ENCODE measurements around the gene EED. TPM values are rescaled to one million over a fixed set of nuclear protein-coding genes. Genes with fewer than 3 reads are reported as not detected.

The EED gene
- total RNA-seq, 1 donor from 2014 or later = 63.7 TPM

DNA sequence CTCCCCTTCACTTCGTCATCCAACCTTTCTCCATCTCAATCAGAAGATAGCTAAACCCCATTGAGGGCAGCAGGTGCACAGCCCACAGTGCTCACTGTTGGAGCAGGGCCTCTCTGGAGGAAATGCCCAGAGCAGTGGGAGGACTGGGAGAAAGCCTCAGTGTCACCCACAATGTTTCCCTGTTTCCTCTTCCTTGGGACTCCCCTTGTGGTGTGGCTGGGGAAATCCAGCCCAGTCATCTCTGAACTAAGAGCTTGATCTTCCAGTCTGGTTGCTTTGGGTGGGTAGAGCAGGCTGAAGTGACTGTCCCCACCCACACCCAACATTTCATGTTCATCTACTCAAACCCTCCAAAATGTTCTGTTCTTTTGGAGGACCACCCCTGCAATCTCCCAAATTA lies 29.8 kb upstream of the EED start:
- DNase-seq = peak; percentile 22
- TF ChIP-seq, protein P1, sequence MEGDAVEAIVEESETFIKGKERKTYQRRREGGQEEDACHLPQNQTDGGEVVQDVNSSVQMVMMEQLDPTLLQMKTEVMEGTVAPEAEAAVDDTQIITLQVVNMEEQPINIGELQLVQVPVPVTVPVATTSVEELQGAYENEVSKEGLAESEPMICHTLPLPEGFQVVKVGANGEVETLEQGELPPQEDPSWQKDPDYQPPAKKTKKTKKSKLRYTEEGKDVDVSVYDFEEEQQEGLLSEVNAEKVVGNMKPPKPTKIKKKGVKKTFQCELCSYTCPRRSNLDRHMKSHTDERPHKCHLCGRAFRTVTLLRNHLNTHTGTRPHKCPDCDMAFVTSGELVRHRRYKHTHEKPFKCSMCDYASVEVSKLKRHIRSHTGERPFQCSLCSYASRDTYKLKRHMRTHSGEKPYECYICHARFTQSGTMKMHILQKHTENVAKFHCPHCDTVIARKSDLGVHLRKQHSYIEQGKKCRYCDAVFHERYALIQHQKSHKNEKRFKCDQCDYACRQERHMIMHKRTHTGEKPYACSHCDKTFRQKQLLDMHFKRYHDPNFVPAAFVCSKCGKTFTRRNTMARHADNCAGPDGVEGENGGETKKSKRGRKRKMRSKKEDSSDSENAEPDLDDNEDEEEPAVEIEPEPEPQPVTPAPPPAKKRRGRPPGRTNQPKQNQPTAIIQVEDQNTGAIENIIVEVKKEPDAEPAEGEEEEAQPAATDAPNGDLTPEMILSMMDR (IDR thresholded peaks at IDR 0.05) = no peak
- ATAC-seq (ENCODE audit: low read depth) = peak; percentile 25
- CTCF ChIA-PET = interaction anchor here (1.1 to 1.2 kb wide), 2 partner anchors 21 to 172 kb away, joined by 3 to 5 read pairs; no protein-coding TSS in a partner anchor
- H3K36me3 Mint-ChIP-seq (ENCODE audit: low read depth) = no peaks in the 10 kb centered on the region
- POLR2A ChIA-PET = interaction anchor here (0.6 to 2.5 kb wide), 6 partner anchors 12 to 206 kb away, joined by 3 to 11 read pairs (median 6); partner anchors contain the start of genes EED and PICALM
- H3K9me3 Mint-ChIP-seq = no peaks in the 10 kb centered on the region
- H3K27ac Mint-ChIP-seq = peak overlapping the region; percentile 81
- H3K4me1 Mint-ChIP-seq = peaks cover 35% of the 10 kb centered on the region
- H3K4me3 Mint-ChIP-seq = peak overlapping the region; percentile 47
- H3K27me3 Mint-ChIP-seq = no peaks in the 10 kb centered on the region
- intact Hi-C loops (cut with micrococcal nuclease) = loop anchor here (1.0 kb wide), 1 partner anchor 12 kb away; no protein-coding TSS in a partner anchor

DNA sequence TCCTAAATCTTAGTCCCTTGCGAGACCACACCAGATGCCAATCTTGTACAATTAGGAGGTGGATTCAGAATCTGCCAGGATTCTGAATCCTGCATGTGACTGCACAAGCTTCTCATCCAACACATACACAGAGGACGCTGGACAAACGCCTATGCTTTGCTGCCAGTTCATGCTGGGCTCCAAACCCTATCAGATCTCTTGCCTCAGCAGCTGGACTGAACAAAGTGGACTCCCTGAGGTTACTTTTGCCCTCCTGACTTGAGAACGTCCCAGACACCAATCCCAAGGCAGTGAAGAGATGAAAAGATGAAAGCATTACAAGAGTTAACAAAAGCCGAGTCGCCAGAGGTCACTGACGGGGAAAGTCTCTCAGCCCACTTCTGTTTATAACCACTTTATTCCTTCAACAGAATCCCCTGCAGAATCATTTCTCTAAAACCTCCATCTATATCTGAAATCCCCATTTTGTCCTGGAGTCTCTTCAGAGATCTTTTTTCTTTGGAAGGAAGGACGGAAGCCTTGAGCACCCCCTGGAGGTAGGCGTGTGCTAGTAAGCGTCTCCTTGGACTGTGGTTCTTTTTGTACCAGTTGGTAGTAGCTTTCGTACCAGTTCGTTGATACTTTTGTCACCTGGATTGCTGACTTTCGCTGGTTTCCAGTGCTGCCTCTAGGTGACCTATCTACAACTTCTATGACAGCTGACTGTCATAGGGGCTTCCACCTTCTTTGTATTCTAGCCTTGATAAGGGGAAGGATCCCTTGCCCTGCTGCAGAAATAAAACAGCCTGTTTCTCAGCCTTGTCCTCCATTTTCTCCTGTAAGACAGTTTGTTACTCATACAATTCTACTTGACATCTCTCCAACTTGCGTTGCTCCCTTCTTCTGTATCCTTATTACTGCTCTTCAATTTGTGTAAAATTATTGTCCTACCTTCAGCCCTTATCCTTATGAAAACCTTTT lies 26.1 kb upstream of the EED start:
- DNase-seq = no peak
- Mint-ChIP-seq H3K4me3 (peak overlapping the region; percentile 69), H3K9me3 (no peaks in the 10 kb centered on the region), H3K27me3 (no peaks in the 10 kb centered on the region), H3K27ac (peak overlapping the region; percentile 94), H3K4me1 (peaks cover 48% of the 10 kb centered on the region), H3K36me3 (ENCODE audit: low read depth) (no peaks in the 10 kb centered on the region)
- ChIA-PET POLR2A (interaction anchor here (1.2 to 4.7 kb wide), 8 partner anchors 14 to 177 kb away, joined by 4 to 60 read pairs (median 16); partner anchors contain the start of genes EED and PICALM), CTCF (interaction anchor here (0.7 to 2.7 kb wide), 16 partner anchors 14 to 179 kb away, joined by 3 to 50 read pairs (median 4); no protein-coding TSS in a partner anchor)
- peak; percentile 22 for ATAC-seq (ENCODE audit: low read depth)
- intact Hi-C loops (cut with micrococcal nuclease) = loop anchor here (1.0 to 2.0 kb wide), 7 partner anchors 16 to 364 kb away; partner anchors contain the start of genes CCDC83 and PICALM
- TF ChIP-seq, protein P1 (IDR thresholded peaks at IDR 0.05) = peak; percentile 32

DNA sequence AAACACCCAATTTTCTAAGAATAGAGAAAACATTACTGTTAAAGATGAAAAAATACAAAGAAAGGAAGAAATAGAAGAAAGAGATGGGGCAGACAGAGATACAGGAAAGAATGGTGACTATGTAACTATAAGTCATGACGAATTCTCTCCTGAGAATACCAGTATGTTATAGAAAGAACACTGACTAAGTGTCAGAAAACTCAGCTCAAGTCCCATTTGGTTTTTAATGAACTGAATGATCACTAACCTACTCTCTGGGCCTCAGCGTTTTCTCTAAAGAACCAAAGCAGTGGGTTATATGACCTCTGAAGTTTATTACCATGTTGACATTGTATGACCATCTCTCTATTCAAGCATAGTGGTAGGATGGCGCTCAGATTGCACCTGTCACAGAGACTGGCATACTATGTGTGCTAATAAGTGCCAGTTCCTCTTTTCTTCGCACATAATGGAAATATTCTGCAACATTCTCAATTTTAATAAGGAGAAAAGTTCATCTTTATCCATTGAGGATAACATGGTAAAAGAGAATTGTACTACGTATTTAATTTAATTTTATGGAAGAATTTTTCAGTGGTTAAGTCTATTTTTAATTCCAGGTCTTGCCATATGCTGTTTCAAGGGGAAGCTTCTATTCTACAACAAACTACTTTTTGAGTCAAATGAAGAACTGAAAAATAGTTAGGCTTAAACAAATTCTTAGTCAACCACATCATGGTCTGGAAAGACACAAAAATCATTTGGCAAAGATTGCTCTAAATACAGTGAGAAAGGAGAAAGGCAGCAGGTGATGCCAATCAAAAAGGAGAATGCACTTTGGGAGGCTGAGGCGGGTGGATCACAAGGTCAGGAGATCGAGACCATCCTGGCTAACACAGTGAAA lies 25.0 kb upstream of the EED start:
- Mint-ChIP-seq H3K36me3 (ENCODE audit: low read depth) (no peaks in the 10 kb centered on the region), H3K27ac (peak overlapping the region; percentile 94), H3K4me1 (peaks cover 48% of the 10 kb centered on the region), H3K4me3 (peak overlapping the region; percentile 69), H3K9me3 (peaks cover 6% of the 10 kb centered on the region), H3K27me3 (no peaks in the 10 kb centered on the region)
- POLR2A ChIA-PET = interaction anchor here (0.6 to 4.7 kb wide), 13 partner anchors 15 to 173 kb away, joined by 3 to 60 read pairs (median 7); partner anchors contain the start of genes EED and PICALM
- intact Hi-C loops (cut with micrococcal nuclease) = loop anchor here (1.0 to 2.0 kb wide), 7 partner anchors 9 to 365 kb away; partner anchors contain the start of genes CCDC83 and PICALM
- DNase-seq = no peak
- ATAC-seq (ENCODE audit: low read depth) = peak; percentile 88
- TF ChIP-seq, protein P1 (IDR thresholded peaks at IDR 0.05) = no peak
- CTCF ChIA-PET = interaction anchor here (0.6 to 2.7 kb wide), 8 partner anchors 15 to 365 kb away, joined by 3 to 50 read pairs (median 5); no protein-coding TSS in a partner anchor

DNA sequence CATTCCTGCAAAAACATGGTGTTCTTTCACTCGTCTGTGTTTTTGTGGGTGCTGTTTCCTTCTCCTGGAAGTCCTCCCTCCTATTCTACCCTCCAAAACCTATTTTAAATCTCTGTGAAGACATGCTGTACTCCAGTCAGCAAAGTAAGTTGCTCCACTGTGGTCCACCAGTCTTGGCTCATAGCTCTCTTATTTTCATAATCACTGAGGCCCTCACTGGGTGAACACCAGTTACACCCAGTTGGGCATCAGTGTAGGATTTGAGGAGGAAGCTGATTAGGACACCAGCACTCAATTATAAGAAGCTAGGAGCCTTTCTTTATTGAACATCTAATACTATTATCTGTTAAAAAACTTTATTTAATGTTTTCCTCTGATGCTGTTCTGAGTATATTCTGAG lies 23.9 kb upstream of the EED start:
- peaks cover 6% of the 10 kb centered on the region for H3K9me3 Mint-ChIP-seq
- no peaks in the 10 kb centered on the region for H3K36me3 Mint-ChIP-seq (ENCODE audit: low read depth)
- peak overlapping the region; percentile 88 for H3K27ac Mint-ChIP-seq
- intact Hi-C loops (cut with micrococcal nuclease) = loop anchor here (1.0 kb wide), 1 partner anchor 8 kb away; no protein-coding TSS in a partner anchor
- no peaks in the 10 kb centered on the region for H3K27me3 Mint-ChIP-seq
- peak overlapping the region; percentile 59 for H3K4me3 Mint-ChIP-seq
- CTCF ChIA-PET = interaction anchor here (1.4 to 2.6 kb wide), 2 partner anchors 19 to 27 kb away, joined by 7 to 10 read pairs; no protein-coding TSS in a partner anchor
- POLR2A ChIA-PET = interaction anchor here (0.6 to 4.7 kb wide), 13 partner anchors 11 to 152 kb away, joined by 3 to 60 read pairs (median 10); partner anchors contain the start of genes EED and PICALM
- DNase-seq (no peak), ATAC-seq (ENCODE audit: low read depth) (no peak)
- TF ChIP-seq, protein P1 (IDR thresholded peaks at IDR 0.05) = no peak
- H3K4me1 Mint-ChIP-seq = peaks cover 39% of the 10 kb centered on the region

Measured in activated B cell treated with CpG ODN at 0.5 μM for 24 hours (primary cell).